Cortex of kidney (tissue), 1 donor: ENCODE data around the gene CRIP2.

ENCODE experiments used
- DNase-seq: peaks from one replicate; lab custom pipeline; 2025; lab: John Stamatoyannopoulos, UW

Gene CRIP2

DNA sequence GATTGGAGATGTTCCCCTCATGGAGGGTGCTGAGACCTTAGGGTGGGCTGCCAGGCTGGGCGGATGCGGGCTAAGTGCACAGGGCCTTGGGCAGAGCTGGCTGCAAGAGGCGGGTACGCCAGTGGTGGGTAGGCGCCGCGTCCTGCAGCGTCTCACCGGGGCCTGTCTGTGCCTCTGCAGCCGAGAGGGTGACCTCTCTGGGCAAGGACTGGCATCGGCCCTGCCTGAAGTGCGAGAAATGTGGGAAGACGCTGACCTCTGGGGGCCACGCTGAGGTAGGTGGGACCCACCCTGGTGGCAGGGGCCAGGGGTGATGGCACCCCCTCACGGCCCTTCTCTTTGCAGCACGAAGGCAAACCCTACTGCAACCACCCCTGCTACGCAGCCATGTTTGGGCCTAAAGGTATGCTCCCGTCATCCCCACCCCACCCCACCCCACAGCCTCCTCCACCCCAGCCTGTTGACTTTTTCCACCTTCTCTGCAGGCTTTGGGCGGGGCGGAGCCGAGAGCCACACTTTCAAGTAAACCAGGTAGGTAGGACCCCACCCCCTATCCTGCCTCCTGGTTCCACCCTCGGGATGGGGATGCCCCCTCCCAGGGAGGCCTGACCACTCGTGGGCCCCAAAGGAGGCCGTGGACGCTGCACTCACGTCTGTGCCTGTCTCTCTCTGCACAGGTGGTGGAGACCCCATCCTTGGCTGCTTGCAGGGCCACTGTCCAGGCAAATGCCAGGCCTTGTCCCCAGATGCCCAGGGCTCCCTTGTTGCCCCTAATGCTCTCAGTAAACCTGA is 13.6 kb downstream of the CRIP2 start:
- no peak for DNase-seq

DNA sequence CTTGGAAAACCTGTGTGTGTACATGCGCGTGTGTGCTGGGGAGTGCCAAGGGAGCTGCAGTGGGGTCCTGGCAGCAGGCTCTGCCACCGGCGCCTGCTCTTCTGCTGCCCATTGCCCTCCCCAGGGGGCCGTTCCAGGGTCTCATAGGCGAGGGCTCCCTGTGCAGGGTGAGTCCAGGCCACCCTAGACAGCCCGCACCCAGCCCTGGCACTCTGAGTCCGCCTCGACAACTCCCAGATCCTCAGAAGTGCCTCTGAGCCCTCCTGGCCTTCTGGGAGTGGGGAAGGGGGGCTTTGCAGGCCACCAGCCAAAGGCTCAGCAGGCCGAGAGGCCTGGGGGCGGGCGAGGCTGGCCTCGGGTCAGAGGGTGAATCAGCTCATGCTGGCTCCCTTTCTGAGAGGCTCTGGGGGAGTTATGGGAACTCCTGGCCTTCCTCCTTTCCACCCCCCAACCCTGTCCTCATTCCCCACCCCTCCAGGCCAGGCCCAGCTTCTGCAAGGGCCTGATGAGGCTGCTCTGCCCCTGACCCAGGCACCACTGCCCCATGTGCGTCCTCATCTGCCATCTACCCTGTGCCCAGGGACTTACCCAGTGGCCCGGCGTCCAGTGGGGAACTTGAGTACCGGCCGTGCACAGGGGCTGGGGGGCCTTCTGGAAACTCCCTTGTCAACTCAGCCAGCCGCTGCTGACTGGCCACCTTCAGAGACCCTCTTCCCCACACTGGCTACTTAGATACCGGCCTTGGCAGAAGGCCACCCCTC is 14.3 kb downstream of the CRIP2 start:
- no peak for DNase-seq

DNA sequence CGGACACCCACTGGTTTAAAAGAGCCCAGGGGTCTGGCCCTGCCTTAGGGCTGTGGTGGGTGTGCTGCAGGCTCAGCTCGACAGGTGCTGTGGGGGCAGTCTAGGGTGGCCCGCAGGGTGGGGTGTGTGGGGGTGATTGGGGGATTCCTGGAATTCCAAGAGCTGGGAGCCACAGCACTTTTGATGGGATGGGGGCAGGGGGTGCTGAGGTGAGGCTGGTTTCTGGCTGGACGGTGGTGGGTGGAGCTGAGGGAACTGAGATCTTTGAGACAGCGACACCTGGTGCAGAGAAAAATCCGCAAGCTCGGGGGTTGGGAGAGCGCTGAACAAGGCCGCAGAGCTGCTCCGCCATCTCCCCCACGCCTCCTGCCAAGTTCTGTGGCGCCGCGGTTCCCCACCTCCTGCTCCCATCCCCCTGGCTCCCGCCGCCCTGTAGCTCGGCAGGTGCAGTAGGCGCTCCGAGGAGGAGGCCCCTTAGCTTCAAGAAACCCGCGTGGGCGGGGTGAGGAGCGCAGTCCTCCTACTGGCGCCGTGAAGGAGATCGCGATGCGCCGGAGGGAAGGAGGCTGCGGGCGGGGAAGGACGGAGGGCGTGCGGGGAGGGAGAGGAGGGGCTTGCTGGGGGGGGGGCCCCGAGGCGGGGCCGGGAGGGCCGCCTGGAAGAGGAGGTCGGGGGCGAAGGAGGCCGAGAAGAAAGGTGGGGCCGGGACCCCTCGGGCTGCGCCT is 15.1 kb downstream of the CRIP2 start:
- DNase-seq: no peak

DNA sequence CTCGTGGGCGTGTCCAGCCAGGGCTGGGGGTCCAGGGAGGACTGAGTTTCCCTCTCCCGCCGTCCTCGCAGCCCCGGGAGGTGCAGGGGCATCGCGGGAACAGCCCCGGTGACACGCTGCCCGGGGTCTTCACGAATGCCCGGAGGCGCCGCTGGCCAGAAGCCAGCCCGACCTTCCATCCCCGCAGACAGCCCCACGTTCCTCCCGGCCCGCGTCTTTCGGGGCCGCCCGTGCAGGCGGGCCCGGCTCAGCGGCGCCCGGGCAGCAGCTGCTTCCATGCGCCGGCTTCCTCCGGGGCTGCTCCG is 15.6 kb downstream of the CRIP2 start:
- no peak for DNase-seq

DNA sequence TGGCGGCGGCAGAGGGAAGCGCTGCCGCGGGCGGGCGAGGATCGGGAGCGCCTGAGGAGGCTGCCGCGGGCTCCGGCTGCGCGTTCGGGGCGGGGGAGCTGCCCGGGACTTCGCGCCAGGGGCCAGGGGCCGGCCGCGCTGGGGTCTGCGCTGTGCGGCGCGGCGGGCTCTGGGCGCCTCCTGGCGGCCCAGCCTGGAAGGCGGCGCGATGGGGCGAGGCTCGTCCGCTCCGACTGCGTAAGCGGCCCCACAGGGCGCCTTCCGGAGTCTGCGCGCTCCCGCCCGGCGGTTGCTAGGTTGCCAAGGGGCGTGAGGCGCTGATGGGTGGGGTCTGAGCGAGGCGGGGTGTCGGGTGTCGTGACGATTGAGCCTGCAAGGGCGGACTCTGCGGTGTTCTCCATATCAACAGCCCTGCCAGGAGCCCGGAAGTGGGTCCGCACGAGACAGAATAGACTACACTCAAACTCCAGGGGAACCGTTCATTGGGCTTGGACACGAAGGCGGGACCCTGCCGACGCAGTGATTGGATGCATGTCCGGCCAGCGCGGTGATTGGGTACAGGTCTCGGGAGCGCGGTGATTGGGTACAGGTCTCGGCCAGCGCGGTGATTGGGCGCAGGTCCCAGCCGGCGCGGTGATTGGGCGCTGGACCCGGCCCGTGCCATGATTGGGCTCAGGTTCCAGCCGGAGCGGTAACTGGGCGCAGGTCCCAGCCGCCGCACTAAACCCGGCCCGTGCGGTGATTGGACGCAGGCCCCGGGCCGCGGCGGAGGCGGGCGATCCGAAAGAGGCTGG is 16.1 kb downstream of the CRIP2 start, which contains the start of gene TEDC1:
TSS of gene TEDC1 (plus strand) at position 675 of the 794 bp plus-strand sequence. CDS start 130 bp downstream, outside the sequence.
- DNase-seq: peak; percentile 98

DNA sequence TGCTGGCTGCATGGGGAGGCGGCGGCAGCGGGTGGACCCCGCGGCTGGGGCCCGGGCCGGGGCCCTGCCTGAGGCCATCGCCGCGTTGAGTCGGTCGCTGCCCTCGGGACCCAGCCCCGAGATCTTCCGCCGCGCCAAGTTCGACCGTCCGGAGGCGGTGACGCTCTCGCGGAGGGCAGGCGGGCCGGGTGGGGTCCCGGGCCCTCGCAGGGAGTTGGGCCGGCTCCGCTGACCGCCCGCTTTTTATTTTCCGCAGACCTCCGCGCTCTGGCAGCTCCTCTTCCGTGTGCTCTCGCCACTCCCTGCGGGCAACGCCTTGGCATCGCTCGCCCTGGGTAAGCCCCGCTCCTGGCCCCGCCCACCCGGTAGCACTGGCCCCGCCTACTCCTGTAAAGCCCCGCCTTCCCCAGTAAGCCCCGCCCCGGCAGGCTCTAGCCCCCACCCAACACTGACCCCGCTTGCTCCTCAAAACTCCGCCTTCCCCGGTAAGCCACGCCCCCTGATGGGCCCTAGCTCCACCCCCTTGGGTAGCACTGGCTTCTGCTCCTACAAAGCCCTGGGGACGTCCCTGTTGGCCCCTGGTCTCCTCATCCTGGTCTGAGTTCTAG is 16.8 kb downstream of the CRIP2 start:
- no peak for DNase-seq

DNA sequence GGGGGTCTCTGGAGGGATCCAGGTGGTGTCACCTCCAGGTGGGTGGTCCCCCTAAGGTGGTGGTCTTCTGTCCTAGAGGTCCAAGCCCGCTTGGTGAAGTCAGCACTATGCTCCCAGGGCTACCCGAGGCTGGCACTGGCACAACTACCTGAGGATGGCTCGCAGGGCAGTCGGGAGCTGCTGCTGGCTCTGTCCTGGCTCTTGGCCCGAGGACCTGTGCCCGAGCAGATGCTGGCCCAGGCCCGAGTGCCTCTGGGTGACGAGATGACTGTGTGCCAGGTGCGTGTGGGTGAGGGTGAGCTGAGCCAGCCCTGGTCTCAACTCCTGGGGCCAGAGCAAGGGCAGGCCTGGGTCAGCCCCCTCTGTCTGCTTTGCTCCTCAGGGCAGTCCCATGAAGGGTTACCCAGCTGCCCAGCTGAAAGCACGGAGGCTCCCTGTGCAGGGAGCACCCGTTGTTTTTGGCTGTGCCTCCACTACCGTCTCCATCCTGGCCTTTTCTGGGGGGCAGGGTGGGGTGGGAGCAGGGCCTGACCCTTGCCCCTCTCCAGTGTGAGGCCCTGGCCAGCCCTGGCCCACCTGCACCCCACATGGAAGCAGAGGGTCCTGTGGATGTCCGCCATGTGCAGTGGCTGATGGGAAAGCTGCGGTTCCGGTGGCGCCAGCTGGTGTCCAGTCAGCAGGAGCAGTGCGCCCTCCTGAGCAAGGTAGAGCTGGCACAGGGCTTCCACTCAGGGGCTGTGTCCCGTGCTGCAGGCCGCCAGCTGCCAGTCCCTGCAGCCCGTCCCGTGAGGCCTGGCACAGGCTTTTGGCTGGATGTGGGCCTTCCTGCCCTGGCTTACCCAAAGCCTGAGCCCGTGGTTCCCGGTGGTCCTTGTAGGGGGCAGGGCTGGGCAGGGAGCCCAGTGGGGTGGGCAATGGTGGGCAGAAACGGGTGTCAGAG is 17.7 kb downstream of the CRIP2 start:
- no peak for DNase-seq

DNA sequence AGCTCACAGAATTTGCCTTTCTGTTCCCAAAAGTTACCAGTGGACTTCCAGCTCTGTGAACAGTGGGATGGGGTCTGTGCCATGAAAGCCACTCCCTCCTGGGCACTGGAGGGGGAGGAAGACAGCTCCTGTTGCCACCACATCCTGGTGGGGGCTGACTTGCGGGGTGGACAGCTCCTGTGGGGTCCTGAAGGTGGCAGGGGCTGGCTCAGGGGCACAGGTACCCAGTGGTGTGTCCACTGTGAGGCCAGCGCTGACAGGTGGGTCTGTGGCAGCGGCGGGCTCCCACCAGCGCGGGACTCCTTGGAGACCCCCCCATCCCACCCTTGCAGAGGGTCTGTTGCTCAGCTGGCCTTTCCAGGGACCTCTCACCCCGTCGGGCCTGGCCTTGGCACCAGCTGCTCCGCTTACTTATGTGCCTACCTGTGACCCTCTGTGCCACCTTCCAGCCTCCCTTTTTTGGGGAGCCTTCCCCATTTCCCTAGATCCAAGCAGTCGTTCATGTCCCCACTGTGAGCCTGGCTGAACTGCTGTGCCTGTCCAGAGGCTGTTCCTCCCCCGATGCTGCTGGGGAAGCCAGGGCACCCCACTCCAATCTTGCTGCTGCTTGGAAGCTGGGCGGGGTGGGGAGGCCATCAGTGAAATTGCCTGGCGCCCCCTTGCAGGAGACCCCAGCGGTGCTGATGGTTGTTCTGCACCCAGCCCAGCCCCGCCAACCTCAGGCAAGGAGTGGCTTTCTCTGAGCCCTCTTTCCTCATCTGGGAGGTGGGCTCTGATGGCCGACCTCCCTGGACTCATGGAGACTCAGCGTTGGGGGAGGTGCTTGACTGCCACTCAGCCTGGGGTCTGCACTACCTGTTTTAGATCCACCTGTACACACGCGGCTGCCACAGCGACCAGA is 18.6 kb downstream of the CRIP2 start:
- DNase-seq: no peak

DNA sequence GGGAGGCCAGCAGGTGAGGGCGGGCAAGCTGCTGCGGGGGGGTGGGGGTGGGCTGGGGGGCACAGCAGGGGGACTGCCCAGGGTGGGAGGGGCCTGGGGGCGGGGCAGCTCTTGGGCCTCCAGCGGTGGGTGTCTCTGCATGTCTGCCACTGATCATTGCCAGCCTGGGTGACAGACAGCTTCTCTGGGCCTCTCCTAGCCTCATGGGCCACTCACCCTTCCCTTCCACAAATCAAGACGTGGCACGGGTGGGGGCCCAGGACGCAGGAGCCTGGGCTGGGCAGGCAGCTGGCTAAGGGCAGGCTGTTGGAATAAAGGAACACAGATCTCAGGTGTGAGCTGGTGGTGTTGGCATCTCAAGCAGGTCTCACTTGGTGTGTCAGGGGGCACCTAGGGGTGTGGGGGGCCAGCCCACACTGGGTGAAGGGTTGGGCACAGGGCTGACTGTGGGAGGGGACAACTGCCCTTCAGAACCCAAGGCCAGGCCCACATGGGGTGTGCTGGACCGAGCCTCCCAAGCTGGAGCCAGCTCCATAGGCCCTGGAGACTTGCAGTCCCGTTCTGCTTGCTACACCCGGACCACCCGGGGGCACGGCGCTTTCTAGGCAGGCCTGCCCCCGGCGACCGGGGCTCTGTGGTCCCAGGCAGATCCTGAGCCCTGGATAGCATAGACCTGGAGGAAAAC is 19.4 kb downstream of the CRIP2 start:
- DNase-seq: no peak

DNA sequence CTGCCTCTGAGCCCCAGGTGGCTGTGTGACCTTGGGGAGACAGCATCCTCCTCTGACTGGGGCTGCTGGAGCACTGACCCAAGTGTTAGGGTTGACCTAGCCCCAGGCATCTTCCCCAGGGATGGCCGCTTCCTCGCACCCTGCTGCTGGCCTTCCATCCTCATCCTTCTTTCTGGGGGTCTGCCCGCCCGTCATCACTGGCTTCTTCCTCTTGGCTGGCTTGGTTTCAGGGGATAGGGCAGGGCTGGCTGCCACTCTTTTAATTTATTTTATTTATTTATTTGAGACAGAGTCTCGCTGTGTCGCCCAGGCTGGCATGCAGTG is 19.9 kb downstream of the CRIP2 start:
- DNase-seq: no peak

DNA sequence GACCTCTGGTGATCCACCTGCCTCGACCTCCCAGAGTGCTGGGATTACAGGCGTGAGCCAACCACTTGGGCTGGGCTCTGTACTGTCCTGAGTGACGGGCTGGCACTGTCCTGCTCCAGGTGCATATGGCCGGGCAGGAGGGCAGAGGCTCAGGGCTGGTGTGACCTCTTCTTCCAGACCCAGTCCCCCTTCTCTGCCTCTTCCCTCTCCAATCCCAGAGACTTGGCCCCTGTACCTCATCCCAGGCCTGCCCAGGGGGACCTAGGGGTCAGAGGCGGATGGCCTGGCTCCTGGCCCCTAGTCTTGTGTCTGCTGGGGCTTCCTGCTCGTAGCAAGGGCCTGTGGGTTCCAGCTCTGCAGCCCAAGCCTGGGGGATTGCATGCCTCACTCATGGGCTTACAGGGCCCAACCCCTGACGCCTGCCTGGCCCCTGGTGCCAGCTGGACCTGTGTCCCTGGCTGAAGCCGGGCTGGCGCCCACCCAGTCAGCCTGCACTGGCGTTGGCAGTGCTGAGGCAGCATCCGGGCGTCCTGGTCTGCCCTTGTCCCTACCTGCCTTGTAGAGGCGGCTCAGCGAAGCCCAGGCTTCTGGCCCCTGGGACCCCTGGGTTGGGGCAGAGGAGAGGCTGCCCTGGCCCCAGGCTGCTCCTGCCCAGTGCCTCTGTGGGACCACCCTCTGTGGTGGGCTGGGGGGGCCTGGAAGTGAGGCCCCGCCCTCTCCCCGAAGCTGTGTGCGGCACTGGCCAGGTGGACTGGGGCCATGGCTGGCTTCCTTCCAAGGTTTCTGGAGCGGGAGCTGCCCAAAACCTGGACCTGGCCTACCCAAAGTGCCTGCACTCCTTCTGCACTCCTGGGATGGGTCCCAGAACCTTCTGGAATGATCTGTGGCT is 20.7 kb downstream of the CRIP2 start:
- DNase-seq: no peak

DNA sequence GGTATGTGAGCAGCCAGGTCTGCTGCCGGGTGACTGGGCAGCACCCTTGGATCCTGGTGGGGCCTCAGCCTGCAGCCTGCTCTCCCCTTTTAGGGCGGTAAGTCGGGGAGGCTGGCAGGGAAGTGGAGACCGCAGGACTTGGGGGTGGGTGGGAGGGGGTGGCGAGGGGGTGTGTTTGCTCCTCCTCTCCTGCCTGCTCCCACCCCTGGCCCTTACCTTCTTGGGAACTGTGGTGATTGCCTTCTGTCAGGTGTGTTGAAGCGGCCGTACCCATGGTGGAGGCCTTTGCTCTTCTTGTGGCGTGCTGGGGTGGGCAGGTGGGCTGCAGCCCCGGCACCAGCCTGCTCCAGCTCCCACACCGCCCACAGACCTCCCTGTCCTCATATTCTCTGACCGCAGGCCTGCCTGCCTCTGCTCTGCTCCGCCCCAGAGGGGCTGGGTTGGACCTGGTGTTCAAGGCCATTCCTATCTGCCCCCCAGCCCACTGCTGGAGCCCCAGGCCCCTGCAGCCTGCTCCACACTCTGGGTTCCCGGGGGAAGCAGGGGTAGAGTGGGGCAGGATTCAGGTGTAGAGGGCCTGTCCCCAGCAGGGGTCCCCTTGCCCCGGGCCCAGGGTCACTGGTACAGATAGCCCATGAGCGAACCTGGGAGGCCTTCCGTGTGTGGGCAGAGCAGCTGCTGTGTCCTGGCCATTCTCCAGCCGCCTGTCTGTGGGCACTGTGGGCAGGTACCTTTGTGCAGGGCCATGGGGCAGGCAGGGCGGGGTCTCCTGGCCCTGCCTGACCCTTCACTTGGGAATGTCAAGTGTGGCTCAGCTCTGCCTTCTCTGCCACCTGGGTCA is 21.6 kb downstream of the CRIP2 start:
- no peak for DNase-seq

DNA sequence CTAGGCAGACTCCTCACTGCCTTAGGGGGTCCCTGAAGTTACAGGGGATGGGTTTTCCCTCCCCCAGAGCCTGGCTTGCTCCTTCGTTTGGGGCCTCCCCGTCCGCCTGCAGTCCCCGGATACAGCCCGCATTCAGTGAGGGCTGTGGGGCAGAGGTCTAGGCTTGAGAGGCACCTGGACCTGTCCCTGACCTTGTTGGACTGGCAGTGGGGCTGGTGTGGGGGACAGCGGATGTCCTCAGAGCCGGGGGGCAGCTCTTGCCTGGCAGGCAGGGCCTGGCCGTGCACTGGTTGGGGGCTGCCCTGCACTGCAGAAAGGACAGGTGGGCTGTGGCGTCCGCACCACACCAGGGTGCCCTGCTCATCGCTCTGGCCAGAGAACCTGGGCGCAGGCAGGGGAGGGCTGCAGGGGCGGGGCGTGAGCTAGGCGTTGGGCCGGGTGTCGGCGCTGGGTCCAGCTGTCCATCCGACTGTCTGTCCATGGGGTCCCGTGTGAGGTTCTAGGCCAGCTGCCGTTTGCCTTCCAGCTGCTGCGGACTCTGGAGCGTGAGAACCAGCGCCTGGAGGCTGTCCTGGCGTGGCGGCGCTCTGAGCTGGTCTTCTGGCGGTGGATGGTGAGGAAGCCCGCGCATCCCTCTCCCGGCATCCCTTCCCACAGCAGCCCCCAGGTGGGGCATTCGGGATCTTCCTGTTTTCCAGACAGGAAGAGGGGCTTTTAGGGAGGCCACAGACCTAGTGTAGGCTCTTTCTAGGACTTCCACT is 22.4 kb downstream of the CRIP2 start:
- DNase-seq: no peak

DNA sequence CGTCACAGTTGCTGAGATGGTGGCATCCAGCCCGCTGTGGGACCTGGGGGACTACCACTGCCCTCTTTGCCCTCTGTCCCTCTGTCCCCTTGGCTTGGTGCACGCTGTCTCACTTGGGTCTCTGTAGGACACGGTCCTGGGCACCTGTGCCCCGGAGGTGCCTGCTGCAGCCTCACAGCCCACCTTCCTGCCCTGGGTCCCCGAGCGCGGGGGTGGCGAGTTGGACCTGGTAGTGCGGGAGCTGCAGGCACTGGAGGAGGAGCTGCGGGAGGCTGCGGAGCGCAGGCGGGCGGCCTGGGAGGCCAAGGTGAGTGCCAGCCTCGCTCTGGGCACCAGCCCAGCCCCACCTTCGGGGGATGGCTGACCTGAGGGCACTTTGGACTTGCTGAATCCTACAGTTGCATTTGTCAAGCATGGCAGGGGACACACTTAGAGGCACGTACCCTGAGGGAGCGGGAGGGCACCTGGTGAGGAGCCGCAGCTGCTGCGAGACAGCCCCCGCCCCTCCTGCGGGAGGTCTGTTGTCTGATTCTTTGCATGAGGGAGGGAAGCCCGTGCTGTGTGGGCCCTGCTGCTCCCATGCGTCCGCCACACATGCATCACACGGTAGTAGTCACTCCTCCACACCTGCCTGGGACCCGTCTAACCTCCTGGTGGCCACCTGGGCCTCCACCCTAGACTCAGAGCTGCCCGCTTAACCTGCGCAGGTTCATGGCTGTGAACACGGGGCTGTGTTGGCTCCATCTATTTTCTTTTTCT is 23.2 kb downstream of the CRIP2 start:
- no peak for DNase-seq

DNA sequence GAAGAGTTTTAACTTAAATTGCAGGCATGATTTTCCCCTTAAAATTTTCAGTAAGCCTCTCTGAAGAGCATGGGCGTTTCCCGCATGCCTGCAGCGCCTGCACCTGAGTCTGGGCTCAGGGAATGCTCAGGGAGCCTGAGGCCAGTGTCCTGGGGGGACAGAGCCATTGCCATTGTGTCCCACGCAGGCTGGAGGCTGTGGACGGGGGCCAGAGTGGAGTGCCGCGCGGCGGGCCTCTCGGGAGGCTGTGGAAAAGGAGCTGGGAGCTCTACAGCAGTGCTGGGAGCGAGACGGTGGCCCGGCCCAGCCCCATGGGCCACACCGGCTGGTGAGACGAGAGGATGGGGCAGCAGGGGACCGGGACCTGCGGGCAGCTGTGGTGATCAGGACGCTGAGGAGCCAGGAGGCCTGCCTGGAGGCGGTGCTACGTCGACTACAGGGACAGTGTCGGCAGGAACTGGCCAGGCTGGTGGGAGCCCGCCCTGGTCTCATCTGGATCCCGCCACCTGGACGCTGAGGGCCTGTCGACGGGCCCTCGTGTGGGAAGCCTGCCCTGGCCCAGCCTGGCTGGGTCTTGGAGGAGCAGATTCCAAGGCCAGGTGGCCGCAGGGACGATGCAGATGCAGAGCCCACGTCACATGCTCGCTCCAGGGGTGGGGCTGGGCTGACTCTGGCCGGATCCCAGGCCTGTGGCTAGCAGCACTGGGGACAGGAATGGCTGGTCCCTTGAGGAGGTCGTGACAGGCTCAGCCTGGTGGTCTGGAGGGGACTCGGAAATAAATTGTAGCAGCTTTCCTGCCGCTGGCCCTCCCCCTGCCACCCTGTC is 24.0 kb downstream of the CRIP2 start:
- DNase-seq: no peak
